Measurements from ENCODE around the gene SFI1. TPM values are rescaled to one million over a fixed set of nuclear protein-coding genes. Genes with fewer than 3 reads are reported as not detected.

SFI1 gene
- total RNA-seq, 4 donors from 2014 or later = 55.3 to 157 (median 90.1) TPM

DNA sequence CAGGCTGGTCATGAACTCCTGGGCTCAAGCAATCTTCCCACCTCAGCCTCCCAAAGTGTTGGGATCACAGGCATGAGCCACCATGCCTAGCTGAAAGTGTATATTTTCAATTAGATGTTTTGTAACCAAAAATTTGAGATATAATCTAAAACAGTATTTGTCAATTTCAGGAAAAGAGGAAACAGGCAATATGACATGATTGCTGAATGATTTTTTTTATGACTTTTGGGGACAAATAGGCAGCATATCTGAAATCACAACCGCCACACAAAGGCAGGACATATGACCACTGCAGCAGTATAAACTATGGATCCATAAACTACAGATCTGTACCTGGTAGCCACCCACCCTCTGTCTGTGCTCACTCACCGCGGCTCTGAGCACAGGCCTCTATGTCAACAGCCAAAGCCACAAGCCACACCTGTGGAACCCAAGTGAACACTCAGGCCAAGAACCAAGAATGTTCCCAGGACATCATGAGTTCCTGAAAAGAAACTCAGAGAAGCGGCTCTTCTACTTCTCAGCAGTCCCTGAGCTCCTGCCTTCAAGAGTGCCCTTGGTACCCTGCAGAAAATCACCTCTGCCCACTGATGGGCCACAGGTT, 143.2 kb downstream of the SFI1 start:
- TF ChIP-seq, protein P1, sequence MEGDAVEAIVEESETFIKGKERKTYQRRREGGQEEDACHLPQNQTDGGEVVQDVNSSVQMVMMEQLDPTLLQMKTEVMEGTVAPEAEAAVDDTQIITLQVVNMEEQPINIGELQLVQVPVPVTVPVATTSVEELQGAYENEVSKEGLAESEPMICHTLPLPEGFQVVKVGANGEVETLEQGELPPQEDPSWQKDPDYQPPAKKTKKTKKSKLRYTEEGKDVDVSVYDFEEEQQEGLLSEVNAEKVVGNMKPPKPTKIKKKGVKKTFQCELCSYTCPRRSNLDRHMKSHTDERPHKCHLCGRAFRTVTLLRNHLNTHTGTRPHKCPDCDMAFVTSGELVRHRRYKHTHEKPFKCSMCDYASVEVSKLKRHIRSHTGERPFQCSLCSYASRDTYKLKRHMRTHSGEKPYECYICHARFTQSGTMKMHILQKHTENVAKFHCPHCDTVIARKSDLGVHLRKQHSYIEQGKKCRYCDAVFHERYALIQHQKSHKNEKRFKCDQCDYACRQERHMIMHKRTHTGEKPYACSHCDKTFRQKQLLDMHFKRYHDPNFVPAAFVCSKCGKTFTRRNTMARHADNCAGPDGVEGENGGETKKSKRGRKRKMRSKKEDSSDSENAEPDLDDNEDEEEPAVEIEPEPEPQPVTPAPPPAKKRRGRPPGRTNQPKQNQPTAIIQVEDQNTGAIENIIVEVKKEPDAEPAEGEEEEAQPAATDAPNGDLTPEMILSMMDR (IDR thresholded peaks at IDR 0.05) = no peak
- TF ChIP-seq POLR2A (IDR thresholded peaks at IDR 0.05) = no peak
- no peak for TF ChIP-seq EP300 (IDR thresholded peaks at IDR 0.05; ENCODE audit: low read depth)
- no peak for TF ChIP-seq POLR2AphosphoS5 (IDR thresholded peaks at IDR 0.05)
- DNase-seq = peak; percentile 37
- H3K4me1 ChIP-seq = peaks cover 0 to 31% (median 20%) of the 10 kb centered on the region in 4 donors
- H3K9me3 ChIP-seq = no peaks in the 10 kb centered on the region
- peak overlapping the region; percentile 0 to 58 (median 32) for H3K27ac ChIP-seq
- H3K4me3 ChIP-seq = no peak overlapping the region
- H3K27me3 ChIP-seq = no peaks in the 10 kb centered on the region
- 50% methylated on average over 4 of the region's 4 CpGs; no CpG with 5 or more reads in 1 of the 2 donors for WGBS, 2 donors (ENCODE audit: low coverage in 1 of 2)
- intact Hi-C loops (cut with DNase I; ENCODE audit: low total_unique reads) = no loop called here
- H3K36me3 ChIP-seq = no peaks in the 10 kb centered on the region
- in situ Hi-C loops (cut with MboI; ENCODE audit: low pct_ligation_motif_present in 1 of 4, low pct_unique_long_range_greater_than_20kb in 1 of 4, low sequenced_read_pairs in 3 of 4) = loop anchor here in 3 of 4 donors (5.0 to 25.0 kb wide), 3 partner anchors 75 to 152 kb away; partner anchors contain the start of genes EIF4ENIF1 (in 1 of the 3) and SFI1 (in 1 of the 3)

DNA sequence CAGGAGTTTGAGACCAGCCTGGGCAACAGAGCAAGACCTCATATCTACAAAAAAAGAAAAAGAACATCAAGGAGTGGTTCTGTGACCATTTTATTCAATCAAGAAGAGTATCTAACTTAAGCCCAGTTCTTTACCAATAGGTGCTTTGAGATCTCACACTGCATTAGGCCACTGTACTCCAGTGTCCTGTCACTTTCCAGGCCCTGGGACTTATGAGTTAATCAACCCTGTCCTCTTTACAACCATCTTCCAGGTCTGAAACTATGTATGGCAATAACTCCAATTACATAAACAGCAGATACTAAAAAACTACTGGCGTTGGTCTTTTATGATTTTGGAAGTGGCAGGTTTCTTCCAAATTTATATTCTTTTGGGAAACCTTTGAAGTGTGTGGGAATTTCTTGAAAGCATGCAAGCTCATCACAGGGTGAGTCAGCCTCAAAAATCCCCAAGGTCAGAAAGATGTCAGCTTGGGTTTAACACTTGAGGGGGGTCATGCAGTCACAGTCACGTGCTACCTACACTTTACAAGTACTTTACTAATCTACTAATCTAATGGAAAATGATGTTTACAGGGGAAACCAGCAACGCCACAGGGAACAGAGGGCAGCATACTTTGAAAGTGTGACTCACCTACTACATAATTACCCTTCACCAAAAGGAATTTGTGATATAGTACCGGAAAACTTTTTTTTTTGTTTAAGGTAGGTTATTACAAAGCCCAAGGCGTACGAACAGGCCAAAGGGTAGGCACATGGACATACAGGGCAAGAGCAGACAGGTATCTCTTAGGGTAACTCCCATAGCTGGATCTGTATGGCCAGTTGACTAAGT, 150.1 kb downstream of the SFI1 start:
- no peaks in the 10 kb centered on the region for H3K27me3 ChIP-seq
- H3K36me3 ChIP-seq = peaks cover 0 to 31% (median 6%) of the 10 kb centered on the region in 4 donors
- no peak for DNase-seq
- no peaks in the 10 kb centered on the region for H3K9me3 ChIP-seq
- H3K4me1 ChIP-seq = peaks cover 0 to 15% (median 8%) of the 10 kb centered on the region in 4 donors
- 32 to 51% methylated on average over 5 to 6 of the region's 6 CpGs for WGBS, 2 donors (ENCODE audit: low coverage in 1 of 2)
- intact Hi-C loops (cut with DNase I; ENCODE audit: low total_unique reads) (no loop called here), in situ Hi-C loops (cut with MboI; ENCODE audit: low pct_ligation_motif_present in 1 of 4, low pct_unique_long_range_greater_than_20kb in 1 of 4, low sequenced_read_pairs in 3 of 4) (loop anchor here in 1 of 4 donors (25.0 kb wide), 1 partner anchor 159 kb away; the partner anchor contains the start of genes EIF4ENIF1 and SFI1)
- TF ChIP-seq, protein P1 (IDR thresholded peaks at IDR 0.05) = no peak
- no peak for TF ChIP-seq POLR2AphosphoS5 (IDR thresholded peaks at IDR 0.05)
- TF ChIP-seq POLR2A (IDR thresholded peaks at IDR 0.05) = no peak
- no peak for TF ChIP-seq EP300 (IDR thresholded peaks at IDR 0.05; ENCODE audit: low read depth)
- no peak overlapping the region for H3K4me3 ChIP-seq
- peak overlapping the region in 3 of 4 donors; percentile 15 to 51 (median 33) for H3K27ac ChIP-seq

DNA sequence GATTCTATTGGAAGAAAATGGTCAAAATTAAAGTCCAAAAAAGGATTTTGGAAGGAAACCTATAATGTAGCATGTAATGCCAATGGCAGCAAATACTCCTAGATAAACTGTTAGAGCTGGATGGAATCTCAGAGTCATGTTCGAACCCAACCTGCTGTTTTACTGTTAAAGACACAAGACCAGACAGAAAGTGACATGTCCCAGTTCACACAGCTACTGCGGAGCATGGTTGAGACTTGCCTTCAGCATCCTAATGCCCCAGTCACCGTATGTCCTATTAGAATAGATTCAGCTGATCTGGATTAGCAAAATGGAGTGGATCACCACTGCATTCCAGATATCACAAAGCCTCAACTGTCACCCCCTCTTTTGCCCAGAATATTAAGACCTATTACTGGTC, 150.7 kb downstream of the SFI1 start:
- intact Hi-C loops (cut with DNase I; ENCODE audit: low total_unique reads) (no loop called here), in situ Hi-C loops (cut with MboI; ENCODE audit: low pct_ligation_motif_present in 1 of 4, low pct_unique_long_range_greater_than_20kb in 1 of 4, low sequenced_read_pairs in 3 of 4) (loop anchor here in 1 of 4 donors (25.0 kb wide), 1 partner anchor 160 kb away; the partner anchor contains the start of genes EIF4ENIF1 and SFI1)
- Histone ChIP-seq H3K27ac (peak overlapping the region in 2 of 4 donors; percentile 15 to 33), H3K4me1 (peaks cover 0 to 15% (median 8%) of the 10 kb centered on the region in 4 donors), H3K4me3 (no peak overlapping the region), H3K27me3 (no peaks in the 10 kb centered on the region), H3K36me3 (peaks cover 0 to 31% (median 6%) of the 10 kb centered on the region in 4 donors), H3K9me3 (no peaks in the 10 kb centered on the region)
- no peak for DNase-seq
- TF ChIP-seq POLR2AphosphoS5 (IDR thresholded peaks at IDR 0.05) (no peak), EP300 (IDR thresholded peaks at IDR 0.05; ENCODE audit: low read depth) (no peak), POLR2A (IDR thresholded peaks at IDR 0.05) (no peak)
- TF ChIP-seq, protein P1 (IDR thresholded peaks at IDR 0.05) = no peak
- 83 to 84% methylated on average over 1 to 3 of the region's 3 CpGs for WGBS, 2 donors (ENCODE audit: low coverage in 1 of 2)

Measured in transverse colon (tissue), 4 donors.